HG03045 (cell line): ENCODE measurements around the gene FOXO6.
"Not testable (repeated sequence)": the region's sequence is repeated elsewhere in the genome, so short reads cannot be mapped to it uniquely, and the experiment has no call there.

ENCODE experiments used
- ATAC-seq: cut with Tn5 transposase; IDR thresholded peaks from one replicate; pipeline ENCODE4 v1.9.1; 2021; ENCODE audit warnings: mild to moderate bottlenecking, moderate library complexity; ENCODE audit not compliant: unreplicated experiment

FOXO6 gene

DNA sequence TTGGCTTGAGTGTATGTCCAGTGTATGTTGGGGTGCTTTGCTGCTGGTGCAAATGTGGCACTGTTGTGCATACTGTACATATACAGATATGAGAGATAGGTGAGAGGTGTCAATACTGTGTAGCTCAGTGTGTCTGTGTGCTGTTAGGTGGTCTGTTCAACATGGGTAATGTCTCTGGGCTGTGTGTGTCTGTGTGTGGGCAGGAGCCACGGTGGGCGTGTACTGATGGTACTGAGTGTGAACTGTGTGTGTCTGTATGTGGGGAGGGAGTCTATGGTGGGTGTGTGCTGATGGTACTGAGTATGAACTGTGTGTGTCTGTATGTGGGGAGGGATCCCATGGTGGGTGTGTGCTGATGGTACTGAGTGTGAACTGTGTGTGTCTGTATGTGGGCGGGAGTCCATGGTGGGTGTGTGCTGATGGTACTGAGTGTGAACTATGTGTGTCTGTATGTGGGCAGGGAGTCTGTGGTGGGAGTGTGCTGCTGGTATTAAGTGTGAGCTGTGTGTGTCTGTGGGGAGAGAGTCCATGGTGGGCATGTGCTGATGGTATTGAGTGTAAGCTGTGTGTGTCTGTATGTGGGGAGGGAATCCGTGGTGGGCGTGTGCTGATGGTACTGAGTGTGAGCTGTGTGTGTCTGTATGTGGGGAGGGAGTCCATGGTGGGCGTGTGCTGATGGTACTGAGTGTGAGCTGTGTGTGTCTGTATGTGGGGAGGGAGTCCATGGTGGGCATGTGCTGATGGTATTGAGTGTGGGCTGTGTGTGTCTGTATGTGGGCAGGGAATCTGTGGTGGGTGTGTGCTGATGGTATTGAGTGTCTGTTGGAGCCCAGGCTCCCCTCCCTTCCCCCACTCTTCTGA, 32.2 kb upstream of the FOXO6 start:
- no peak for ATAC-seq

DNA sequence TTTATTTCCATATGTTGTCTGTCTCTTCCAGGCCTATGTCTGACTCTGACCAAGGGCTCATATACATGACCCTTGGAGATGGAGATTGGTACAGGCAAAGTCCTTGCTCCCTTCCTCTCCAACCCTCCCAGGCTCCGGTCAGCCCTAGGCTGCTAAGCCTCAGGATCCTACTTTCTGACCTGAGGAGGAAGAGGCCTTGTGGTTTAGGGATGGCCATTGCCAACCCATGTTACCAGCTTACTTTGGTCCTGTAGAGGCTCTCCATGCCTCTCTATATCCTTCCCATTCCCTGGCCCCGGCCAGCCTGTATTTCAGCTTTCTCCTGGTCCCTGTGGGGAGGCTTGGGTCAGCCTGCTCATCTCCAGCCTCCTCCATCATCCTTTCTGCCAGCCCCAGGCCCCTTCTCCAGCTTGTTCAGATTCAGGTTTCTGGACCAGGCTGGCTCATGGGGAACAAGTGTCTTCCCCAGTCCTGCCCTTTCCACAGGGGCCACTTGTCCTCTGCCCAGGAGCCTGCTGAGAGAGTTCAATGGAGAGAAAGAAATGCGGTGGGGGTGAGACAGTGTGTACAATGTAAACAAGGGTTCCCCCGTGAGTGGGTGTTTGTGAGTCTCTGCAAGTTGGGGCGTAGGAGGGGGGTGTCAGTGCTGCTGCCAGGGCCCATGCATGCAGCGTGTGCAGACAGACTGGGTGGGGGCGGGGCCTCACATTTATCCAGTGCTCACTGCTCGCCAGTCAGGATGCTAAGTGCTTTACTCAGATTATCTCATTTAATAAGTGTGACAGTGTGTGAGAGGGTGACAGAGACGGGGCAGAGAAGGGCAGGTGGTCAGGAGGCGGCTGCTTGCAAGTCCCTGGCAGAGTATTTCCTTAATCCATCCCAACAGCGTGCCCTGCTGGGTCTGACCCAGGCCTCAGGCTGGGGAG, 31.3 kb upstream of the FOXO6 start:
- no peak for ATAC-seq

DNA sequence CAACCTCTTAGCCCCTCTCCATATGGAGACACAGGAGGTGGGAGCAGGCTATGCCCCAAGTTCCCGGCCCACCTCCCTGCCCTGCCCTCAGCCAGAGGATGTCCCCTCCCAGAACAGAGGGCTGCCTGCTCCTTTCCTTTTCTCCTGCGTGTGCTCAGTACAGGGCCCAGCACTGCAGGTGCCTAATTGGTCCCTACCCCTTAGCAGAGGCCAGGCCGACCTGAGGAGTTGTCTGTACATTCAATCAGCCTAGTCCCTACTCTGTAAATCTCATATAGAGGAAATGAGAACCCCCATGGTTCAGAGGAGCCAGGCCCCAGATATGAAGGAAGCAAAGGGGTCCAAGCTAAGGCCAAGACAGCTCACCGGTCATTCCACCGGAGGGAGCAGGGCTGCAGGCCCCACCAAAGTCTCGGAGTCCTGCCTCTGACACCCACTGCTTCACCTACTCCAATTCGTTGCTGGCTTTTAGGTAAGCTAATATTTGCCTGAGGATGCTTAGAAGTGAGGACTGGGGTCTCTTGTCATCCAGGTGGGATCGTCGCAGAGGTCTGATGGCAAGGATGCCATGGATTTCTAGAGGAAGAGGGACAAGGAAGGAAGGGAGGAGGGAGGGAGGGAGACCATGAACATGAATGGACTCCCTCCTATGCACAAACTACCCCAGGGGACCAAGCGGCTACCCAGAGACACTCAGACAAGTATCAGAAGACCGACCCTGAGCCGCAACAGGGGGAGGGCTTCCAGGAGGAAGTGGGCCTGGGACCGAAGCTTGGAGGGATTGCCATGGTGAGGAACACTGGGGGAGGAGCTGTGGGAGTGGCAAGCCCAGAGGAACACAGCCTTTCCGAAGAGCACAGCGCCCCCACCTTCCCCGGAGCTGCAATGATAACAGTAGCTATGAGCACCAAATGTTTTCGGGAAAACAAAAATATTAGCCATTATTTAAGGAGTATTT, 30.4 kb upstream of the FOXO6 start:
- no peak for ATAC-seq

DNA sequence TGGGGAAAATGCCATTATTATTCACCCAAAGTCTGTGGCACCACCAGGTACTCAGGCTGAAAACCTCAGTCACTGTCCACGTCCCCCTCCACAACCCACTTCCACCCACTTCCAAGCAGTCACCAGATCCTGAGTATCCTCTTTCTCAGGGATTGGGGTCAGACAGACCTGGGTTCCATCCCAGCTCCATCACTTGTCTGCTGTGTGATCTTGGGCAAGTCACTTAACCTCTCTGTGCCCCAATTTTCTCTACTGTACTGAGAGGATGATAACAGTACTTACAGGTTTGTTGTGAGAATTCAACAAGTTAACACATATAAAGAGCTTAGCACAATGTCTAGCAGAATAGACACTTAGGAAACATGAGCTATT, 29.7 kb upstream of the FOXO6 start:
- ATAC-seq: no peak

DNA sequence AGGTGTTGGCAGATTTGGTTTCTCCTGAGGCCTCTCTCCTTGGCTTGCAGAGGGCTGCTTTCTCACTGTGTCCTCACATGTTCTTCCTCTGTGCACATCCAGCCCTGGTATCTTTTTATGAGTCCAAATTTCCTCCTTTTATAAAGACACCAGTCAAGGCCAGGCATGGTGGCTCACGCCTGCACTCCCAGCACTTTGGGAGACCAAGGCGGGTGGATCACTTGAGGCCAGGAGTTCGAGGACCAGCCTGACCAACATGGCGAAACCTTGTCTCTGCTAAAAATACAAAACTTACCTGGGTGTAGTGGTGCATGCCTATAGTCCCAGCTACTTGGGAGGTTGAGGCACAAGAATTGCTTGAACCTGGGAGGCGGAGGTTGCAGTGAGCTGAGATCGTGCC, 29.1 kb upstream of the FOXO6 start:
- not testable (repeated sequence) for ATAC-seq

DNA sequence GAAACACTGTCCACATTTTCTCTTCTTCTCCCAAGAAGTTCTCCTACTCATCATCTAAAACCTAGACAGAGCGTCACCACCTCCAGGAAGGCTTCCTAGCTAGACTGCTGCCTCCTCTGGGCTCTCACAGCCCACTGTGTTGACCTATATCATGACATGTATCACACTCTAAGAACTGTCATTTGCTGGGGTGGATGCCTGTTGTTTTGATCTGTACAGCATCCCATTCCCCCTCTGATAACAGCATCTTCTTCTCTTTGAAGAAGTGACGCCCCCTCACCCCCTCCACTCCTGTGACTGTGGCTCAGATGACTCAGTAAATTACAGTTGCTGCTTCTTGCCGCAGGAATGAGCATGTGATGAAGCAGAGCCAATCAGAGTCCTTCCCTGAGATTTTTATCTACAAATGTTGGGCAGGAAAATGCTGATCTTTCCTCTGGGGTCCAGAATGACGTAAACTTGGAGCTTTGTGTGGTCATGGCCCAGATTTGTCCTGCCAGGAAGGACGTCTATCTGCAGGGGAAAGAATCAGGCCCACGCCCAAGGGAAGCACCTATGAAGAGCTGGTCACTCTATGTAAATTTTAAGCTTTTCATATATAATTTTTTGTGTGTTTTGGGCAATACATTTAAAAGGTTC, 28.0 kb upstream of the FOXO6 start:
- no peak for ATAC-seq

DNA sequence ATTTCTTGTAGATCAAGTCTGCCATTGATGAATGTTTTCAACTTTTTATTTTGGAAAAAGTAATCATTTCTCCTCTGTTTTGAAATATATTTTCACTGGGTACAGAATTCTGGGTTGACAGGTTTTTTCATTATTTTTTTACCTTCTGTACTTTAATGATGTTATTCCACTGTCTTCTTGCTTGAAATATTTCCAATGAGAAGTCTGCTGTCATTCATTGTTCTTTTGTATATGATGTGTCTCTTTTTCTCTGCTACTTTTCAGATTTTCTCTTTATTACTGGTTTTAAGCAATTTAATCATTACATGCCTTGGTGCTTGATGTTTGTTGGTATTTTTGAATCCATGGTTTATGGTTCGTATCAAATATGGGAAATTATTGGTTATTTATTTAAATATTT, 22.4 kb upstream of the FOXO6 start:
- ATAC-seq: no peak

DNA sequence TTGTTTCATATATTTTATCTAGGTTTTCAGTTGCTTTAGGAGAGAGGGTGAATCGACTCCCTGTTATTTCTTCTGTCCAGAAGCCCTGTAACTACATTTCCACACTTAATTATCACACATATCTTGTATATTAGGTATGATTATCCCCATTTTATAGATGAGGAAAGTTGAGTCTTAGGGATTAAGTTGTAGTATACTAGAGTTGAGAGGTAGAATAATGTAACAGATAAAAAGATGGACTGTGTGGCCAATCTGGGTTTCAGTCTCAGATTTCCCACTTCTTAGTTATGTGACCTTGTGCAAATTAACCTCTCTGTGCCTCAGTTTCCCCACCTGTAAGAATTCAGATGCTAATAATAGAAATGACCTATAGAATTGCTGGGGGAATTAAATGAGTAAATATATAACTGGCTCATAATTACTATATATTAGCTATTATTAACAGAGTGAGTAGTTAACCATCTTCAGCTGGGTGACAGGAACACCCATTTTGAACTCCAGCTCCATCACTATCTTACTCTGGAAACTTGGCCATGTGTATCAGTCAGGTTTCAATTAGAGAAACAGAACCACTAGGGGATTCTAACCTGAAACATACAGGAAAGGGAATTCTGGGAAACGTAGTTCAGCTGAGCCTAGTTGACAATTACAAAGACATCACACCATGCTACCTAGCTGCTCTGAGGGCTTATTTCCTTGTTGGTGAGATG, 20.4 kb upstream of the FOXO6 start:
- ATAC-seq: no peak

DNA sequence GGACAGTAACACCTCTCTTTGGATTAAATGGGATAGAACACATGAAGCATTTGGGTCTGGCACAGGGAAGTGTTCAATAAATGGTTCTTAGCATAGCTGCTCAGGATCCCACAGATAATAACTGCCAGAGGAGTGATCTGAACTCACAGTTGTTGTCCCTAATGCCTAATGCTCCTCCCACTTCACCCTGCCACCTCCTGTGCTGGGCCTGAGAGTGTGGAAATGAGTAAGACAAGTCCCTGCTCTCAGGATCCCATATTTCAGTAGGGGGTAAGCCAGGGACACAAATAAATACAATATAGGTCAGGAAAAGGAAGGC, 19.9 kb upstream of the FOXO6 start:
- no peak for ATAC-seq

DNA sequence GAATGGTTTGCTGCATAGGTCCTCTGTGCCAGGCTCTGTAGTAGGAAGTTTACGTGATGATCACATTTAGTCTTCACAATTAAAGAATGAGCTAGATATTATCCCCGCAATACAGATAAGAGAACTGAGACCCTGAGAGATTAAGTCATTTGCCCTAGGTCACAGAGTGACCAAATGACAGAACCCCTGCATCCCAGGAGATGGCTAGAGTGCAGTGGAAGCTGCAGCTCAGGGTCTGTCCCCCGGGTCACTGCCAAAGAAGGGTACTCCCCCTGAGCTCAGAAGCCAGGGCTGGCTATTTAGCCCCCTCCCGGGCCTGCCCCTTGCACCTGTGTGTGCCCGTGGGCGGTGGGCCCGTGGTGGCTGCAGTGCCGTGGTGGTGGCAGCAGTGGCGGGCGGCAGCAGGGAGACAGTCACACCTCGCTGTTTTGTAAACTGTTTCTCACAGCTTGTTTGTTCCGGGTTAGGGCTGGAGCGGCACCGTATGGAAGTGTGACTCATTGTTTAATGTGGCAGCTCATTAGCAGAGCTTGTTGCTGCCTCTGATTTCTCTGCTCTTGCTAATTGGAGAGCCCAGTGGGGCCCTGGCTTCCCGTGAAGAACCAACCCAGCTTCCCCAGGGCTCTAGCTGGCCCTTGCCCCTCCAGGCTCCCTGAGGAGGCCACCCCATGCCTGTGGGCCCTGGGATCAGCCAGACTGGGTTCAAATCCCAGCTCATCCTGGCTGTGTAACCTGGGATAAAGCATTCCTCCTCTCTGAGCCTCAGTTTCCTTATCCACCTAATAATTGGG, 19.3 kb upstream of the FOXO6 start:
- no peak for ATAC-seq

DNA sequence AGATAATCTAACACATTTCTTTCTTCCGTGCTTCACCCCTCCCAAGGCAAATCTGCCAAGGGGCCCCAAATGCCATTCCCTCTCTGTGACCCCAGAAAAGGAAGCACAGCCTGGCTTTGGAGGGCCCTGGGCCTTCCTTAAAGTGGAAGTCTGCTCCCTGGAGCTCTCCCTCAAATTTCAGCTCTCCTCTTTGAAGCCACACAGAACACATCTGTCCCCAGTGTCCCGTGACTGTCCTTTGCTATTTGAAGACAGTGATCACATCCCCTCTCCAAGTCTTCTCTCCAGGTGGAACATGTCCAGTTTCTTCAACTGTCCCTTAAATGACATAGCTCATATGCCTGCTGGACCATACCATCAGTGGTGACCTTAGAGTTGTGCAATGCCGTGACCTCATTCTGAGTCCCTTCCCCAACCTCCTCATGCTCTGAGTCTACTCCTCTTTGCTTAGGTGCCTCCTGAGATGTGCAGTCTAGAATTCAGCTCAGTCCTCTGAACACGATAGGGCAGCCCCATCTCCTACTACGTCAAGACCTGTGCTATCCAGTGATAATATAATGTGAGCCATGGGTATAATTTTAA, 18.4 kb upstream of the FOXO6 start:
- no peak for ATAC-seq

DNA sequence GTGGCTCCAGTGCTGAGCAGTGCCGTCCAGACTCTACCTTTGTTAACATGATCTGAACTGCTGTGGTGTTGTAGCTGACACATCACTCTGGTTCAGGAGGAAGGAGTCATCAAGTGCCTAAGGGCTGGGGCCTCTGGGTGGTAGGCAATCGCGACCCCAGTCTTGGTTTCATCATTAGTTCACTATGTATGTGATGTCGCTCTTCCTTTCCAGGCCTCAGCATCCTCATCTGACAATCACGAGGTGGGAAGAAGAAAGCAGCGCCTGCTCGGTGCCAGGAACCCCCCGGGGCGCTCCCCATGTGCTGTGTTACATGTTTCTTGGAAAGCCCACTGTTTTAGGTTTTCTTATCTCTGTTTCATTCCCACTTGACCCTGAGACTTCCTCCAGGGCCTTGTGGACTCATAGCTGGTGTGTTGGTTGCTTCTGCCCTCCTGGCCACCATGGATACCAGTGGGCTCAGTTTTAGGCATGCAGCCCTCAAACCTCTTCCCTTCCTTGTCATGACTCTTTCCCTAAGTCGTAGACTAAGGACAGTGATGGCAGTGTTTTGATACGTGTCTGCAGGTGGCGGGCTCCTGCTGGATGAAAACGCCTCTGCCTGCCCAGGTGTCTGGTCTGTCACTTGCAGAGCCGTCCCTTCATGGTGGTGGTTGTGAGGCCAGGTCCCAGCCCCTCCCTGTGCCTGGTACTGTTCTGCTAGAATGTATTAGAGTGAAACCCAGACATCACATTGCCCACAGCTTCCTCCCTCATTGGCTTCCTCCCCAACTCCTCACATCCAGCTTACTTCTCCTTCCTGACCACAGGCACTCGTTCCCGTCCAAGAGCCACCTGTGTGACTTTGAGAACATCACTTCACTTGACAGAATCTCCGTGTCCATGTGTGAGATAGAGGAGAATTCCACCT, 17.2 kb upstream of the FOXO6 start:
- ATAC-seq: no peak

DNA sequence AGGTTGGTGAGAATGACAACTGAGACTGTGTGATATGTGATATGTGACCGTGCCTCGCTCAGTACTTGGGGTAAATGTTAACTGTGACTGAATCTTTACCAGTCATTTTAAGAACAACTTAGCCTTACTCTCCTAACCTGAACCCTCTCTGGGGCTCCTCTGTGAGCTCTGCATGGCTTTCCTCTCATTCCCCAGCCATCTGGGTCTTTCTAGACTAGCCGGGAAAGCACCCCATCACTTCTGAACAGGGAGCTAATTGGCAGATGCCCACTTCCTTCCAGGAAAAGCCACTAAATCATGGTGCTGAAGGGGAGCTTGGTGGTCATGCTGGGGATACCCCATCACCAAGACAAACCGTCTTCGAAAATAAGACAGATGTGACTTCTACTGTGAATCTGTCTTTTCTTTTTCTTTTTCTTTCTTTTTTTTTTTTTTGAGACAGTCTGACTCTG, 16.5 kb upstream of the FOXO6 start:
- no peak for ATAC-seq

DNA sequence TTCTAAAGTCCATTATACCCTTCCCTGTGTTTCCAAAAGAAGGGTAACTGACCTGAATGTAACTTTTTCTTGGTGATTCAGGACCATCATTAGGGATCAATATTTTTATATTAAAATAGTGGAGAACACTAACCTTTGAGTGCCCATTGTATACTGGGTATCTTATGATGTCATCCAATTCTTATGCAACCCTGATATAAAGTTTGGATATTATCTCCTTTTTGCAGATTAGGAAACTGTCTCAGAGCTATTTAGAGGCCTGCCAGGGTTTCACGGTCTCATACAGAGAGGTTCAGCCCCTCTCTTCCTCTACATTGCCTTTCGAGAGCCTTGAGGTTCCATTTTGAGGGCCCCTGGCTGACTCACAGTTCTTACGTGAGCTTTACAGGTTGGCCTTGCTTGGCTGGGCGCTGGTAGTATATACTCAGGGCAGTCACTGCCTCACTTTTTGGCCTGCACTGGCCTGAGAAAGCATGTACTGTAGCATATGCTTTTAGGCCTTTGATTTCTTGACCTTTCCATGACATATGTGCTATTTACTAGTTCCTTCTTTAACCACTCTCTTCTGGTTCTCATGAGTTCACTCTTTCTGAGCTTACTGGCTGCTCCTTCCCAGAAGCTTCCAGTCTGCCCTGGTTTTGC, 15.7 kb upstream of the FOXO6 start:
- no peak for ATAC-seq

DNA sequence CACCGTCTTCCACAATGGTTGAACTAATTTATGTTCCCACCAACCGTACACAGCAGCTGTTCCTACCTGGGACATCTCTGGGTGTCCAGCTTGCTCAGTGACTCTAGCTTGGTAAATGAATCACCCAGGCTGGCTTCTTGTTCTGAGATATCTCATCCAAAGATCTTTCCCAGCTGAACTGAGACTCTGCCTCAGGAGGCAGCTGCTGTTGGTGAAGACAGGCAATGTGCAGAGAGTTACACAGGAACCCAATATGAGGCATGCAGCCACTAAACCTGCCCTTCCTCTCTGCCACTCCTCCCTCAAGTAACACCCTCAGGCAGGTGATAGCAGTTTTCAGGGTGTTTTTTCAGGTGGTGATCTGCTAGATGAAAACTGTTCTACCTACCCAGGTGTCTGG, 14.0 kb upstream of the FOXO6 start:
- no peak for ATAC-seq

DNA sequence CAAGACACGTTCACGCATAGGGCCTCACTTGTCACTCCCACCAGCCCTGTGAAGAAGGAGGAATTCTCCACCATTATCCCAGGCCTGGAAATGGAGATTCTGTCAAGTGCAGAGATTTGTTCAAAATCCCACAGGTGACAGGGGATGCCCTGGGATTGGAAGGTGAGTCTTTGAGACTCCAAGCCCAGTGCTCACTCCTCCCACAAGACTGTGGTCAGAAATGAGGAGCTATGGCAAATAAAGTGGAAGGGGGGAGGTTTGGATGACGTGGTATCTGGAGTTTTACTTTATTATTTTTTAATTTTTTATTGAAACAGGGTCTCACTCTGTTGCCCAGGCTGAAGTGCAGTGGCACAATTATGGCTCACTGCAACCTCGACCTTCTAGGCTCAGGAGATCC, 12.8 kb upstream of the FOXO6 start:
- ATAC-seq: no peak

DNA sequence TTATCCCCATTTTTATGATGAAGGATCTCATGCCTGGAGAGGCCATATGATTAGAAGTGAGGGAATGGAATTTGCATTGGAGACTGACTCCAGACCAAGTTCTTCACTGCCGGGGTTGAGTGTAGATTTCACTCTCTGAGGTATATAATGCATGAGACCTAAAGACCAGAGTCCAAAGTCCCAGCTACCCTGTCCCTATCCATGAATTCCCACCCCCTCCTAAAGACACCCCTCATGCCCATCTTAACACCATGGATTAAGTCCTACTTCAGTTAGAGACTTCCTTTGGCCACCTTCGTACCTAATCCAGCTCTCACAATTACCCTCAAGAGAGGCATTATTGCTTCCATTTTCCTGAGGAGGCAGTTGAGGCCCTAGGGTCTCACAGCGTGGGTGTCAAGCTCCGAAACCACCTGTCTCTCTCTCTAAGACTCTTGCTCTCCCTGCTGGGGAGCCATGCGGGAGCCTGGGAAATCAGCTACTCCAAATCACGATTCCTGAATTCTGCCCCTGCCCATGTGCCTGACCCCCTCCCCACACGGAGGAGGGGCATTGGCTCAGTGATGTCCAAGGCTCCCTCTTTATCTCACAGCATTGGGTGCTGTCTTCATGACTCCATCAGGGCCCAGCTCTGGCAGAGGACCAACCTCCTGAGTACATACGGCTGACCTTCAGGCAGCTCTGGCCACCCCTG, 11.7 kb upstream of the FOXO6 start:
- no peak for ATAC-seq
